Activated CD4-positive, alpha-beta T cell treated with anti-CD3 and anti-CD28 coated beads, Interleukin-2, amount 50 U/mL, for 4 hours (primary cell): ENCODE data around the gene ACVRL1.

ENCODE experiments used
- DNase-seq, 2 experiments: peaks; one replicate each; pipeline ENCODE4 v3.0.0-alpha.2; 2020

Gene ACVRL1

DNA sequence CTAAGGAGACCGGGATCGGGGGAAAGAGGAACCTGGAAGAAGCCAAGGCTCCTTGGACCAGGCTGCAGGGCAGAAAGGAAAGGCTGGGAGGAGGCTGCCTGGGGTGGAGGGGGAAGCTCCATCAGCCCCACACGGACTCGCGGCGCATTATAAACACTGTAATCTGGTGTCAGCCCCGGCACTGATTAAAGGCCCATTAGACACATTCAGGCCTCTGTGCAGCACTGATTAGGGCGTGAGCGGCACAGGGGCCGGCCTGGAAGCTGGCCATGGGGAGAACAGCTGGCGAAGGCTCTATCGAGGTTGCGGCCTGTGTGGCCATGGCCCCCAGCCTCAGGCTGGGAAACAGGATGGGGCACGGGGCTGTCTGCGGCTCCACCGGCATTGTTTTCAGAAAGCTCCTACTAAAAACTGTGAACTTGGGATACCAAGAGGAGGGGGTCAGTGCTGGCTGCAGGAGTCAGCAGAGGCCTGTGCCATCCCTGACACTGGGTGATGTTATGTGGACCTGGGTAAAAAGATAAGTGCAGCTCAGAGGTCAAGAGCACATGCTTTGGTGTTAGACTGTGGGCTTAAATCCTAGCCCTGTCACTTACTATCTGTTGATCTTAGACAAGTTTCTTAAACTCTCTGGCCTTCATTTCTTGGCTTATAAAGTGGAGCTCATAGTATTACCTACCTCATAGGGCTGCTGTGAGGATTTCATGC is 10.6 kb downstream of the ACVRL1 start:
- no peak for DNase-seq

DNA sequence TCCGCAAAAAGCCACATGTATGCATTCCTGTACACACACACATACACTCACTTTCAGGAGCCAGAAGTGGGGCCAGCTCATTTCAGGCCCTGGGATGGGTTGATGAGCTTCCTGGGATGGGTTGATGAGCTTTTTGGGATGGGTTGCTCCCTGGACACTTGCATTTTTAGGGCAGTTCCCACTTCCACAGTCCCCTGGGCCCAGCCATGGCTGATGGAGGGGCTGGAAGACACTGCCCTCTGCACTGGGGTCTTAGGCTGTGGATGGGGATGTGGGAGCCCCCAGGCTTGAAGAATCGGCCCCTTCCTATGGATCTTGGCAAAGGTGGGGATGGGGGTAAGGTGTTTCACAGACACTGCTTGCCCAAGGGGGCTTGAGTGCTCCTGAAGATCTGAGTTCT is 12.7 kb downstream of the ACVRL1 start:
- DNase-seq: no peak

DNA sequence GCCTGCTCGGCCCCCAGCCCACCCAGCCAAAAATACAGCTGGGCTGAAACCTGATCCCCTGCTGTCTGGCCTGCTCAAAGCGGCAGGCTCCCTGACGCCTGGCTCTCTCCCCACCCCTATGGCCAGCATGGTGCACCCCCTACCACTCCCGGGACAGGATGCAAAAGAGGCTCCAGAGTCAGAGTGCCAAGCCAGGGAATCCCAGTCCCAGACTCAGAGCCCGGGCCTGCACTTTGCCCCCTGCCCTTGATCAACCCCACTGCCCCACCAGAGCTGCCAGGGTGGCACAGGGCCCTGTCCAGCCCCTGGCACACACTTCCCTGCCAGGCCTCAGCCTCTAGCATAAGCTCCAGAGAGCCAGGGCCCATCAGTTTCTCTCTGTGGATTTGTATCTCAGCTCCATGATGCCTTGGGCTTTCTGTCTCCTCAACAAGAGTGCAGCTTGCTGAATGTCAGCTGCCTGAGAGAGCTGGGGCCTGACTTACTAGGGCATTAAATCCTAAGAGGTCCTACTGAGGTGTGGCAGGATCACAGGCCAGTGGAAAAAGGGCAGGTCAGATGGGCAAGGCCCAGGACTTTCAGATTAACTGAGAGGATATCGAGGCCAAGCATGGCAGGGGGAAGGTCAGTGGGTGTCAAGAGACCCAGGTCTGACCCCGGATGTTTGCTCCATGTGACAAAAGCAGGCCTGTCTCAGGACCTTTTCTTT is 13.9 kb downstream of the ACVRL1 start:
- DNase-seq: no peak

DNA sequence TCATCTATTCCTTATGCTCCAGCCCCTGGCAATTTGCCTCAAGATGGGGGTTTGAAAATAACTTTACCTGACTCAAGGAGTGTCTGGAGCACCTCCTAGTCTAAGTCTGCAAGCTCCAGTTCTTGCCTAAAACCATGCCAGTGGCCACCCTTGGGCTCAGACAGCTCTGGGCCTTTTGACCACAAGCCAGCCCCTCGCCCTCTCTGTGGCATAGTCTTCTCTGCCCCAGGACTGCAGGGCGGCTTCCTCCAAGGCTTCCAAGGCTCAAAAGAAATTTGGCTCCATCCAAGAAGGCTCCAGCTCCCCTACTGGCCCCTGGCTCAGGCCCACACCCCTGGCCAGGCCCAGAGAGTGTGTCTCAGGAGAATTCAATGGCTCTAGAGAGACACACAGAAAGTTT is 14.8 kb downstream of the ACVRL1 start:
- no peak for DNase-seq

DNA sequence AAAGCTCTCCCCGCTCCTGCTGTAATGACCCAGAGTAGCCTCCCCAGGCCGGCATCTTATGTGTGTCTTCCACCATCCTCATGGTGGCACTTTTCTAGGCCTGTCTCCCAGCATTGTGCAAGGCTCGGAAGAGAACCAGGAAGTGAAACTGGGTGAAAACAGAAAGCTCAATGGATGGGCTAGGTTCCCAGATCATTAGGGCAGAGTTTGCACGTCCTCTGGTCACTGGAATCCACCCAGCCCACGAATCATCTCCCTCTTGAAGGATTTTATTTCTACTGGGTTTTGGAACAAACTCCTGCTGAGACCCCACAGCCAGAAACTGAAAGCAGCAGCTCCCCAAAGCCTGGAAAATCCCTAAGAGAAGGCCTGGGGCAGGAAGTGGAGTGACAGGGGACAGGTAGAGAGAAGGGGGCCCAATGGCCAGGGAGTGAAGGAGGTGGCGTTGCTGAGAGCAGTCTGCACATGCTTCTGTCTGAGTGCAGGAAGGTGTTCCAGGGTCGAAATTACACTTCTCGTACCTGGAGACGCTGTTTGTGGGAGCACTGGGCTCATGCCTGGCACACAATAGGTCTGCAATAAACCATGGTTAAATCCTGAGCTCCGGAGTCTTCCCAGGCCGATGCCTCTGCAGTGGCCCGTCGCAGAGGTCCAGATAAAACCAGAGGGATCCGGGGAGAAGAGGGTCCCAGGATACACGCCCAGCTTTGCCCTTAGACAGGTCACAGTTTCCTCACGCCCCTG is 15.6 kb downstream of the ACVRL1 start:
- DNase-seq: no peak

DNA sequence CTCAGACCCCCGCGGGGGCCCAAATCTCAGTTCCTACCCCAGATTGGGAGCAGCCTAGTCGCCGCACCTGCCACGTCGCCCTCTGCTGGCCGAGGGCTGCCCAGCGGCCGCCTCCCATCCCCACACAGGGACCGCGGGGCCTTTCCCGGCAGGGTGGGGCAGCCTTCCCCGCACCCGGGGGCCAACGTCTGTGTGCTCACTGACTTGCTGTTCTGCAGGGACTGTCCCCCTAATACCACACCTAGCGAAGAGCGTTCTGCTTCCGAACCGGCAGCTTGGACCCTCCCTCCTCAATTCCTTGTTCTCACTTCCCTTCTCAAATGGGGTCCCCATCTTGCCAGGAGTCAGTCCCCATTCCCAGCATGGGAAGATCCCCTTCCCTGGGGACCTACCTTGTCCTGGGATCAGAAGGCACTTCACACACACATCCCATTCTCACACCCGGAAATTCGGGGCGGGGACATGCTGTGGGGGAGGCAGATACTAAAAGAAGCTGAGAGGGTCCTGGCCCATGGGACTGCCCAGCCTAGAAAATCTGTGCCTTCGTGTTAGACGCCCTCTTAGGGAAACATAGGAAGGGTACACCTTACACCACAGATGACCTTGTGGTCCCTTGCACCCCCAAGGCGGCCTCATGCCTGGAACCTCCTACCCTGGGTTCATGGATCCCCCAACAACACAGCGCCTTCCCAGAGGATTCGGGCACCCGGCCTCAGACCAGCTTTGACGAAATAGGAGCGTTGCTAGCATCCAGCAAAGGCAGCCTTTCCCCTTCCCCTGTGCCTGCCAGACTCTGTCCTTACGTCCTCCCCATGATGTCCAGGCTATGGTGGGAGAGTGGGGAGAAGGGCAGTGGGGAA is 16.4 kb downstream of the ACVRL1 start:
- DNase-seq: peak; percentile 51 to 52

DNA sequence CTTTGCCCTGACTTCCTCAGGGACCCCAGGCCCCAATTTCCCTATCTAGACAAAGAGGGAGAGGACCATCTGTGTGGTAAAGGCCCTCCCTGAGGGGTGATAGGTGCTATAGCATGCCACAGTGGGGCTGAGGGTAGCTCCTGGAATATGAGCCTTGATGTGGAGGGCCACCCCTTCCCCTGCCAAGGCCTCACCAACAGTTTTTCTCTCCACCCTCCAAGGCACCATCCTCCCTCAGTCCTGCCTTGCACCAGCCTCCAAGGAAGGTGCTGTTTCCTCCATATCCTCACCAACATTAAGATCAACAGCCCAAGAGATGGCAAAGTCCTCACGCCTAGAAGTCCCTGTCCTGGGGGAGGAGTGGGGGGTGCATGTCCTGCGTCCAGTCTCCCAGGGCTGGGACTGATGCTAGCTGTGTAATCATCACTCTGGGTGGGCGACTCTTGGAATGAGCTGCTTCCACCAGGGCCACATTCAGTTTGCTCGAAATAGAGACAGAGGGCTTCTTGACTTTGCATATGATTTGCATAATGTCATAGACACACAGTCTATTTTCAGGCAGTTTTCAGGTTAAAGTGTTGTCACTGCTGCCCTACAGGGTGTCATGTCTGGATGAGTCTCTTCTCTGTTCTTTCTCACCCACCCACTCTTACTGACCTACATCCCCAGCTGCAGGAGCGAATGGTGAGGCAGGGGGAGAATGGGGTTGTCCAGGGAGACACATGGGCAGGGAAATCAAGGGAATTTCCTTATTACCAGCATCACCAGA is 17.4 kb downstream of the ACVRL1 start:
- DNase-seq: no peak

DNA sequence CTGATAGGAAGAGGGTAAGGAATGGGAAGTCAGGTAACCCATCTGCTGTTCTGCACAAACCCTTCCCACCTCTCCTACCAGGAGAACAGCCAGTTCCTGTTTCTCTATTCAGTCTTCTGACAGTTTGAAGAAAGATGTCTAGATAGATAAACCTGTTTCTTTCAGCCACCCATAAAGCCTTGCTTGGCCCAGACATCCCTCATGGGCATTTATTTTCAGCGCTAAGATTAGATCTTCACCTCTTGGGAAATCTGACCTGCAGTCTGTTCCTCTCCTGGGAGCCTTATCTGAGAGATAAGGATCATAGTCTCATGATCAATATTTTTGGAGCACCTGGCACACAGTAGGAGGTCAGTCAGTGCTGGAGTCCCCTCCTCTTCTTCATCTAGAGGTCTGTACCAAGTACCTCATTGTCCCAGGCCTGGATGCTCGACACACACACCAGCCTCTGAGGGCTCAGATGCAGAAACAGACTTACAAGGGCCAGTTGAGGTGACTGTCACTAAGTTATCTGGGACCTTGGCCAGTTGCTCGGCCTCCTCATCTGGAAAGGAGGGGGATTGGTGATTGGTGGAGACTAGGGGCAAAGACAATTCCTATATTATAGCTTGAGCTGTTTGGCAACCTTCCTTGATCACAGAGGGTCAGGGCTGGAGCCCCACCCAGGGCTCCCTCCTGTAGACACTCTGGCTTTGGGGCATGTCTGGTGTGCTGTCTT is 18.2 kb downstream of the ACVRL1 start:
- DNase-seq: no peak

DNA sequence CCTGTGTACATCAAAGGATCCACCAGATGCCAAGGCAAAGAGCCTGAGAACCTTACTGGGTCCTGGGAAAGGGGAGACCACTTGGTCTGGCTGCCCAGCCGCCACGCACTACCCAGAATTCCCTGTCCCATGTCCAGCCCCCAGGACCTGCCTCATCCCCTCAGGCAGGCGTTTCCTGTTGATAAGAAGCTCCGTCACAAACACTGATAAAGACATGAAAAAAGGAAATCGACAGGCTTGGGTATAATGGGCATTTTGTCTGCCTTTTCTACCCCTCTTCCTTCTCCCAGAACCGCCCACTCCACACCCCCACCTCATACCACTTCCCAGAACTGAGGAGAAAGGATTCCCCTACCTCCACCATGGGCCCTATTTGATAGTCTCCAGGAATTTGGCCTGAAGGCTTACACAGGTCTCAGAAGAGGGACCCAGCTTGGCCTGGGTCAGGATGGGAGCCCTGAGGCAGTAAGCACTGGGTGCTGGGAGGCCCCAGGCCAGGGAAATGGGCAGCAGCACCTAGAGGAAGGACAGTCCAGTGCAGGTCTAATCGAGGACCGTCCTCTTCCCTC is 18.8 kb downstream of the ACVRL1 start:
- DNase-seq: no peak

DNA sequence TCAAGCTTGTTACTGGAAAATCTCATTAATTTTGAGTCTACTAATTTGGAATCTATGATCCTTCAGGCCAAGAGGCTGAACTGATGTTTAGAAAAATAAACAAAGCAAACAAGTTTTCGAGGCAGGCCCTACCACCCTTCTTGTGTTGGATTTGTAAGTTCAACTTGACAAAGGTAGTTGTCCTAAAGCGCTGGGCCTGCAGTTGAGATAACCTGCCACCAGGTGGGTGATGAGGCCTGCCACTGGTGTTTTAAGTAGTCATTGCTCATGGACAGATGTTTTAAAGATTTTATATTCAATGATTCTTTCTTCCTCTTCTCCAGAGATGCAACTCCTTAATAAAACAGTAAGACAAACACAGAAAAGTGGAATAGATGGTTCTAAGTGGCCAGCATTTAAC is 19.4 kb downstream of the ACVRL1 start:
- DNase-seq: peak; percentile 45 to 48

DNA sequence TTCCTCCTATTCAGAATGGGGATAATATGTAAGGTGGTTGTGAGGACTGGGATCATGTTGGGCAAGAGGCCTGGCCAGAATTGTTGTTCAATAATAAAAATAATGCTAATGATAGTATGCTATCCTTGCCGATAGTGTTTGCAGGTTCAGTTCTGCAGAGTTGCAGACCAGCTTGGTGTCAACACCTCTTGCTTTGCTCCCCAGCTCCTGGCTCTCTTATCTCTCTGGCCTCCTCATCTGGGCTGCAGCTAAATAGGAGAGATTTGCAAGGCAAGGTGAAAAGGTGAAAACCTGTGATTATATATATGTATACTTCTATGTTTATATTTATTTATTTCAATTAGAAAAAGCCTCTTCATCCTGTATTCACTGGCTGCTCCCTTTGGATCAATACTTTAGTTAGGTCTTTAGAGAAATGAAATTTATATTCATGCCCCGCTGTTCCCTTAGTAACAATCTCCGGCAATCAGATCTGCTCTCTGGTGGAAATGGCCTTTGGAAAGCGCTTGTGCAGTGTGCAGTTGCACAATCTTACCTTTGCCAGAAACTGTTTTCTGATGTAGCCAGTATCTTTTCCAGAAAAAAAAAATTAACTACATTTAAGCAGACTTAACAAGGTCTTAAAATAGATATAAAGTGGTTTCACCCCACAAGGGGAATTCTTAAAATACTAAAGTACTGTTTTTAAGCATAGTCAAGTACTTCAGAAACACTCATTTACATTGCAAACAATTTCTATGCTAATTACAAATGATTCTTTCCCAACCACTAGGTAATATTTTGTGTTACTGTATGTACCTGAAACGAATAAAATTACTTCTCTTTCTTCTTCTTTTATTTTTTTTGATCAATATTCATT is 25.1 kb downstream of the ACVRL1 start:
- no peak for DNase-seq

DNA sequence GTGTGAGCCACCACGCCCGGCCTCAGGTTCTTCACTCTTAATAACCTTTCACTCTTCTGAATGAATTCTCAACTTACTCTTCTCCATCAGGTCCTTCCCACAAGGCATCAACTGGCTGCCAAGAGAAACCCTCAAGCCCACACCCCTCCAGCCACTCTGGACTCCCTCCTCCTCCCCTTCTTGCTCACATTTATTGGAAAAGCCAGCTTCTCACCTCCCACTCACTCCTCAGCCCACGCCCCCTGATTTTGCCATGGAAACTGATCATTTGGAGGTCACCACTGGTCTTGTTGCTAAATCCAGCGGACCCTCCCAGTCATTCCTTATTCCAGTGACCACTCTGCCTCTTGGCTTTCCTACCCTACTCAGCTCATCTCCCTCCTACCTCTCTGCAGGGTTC is 26.8 kb downstream of the ACVRL1 start:
- no peak for DNase-seq

DNA sequence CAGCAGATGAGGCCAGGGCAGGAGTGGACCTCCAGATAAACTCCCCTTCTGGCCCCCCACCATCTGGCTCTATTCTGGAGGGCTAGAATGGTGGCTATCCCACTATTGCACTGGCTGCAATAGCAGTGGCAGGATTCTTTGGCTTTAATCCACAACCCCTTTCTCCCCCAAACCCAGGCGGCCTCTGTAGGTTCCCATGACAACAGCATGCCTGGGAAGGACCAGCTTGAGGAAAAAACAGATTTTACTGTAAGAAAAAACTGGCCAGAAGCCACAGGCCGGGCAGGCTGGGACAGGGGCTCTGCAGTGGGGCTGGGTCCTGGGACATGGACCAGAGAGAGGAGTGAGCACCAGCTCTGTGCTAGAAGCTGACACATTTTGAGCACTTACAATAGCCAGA is 30.6 kb downstream of the ACVRL1 start:
- no peak for DNase-seq

DNA sequence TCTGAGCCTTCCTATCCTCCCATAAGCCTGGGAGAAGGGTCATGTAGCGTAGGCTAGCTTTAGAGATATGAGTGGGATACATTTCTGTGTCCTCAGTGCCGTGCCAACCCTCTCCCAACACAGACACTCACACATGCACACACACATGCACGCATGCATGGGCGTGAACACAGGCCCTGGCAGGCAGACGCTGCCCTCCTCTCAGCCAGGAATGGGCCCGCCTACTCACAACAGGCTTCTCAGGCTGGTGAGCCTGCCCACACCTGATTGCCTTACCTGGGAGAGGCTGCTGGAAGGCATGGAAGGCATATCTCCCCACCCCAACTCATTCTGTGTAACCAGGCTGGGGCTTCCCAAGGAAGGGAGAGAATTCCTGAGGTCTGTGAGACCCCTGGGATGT is 31.4 kb downstream of the ACVRL1 start:
- no peak for DNase-seq

DNA sequence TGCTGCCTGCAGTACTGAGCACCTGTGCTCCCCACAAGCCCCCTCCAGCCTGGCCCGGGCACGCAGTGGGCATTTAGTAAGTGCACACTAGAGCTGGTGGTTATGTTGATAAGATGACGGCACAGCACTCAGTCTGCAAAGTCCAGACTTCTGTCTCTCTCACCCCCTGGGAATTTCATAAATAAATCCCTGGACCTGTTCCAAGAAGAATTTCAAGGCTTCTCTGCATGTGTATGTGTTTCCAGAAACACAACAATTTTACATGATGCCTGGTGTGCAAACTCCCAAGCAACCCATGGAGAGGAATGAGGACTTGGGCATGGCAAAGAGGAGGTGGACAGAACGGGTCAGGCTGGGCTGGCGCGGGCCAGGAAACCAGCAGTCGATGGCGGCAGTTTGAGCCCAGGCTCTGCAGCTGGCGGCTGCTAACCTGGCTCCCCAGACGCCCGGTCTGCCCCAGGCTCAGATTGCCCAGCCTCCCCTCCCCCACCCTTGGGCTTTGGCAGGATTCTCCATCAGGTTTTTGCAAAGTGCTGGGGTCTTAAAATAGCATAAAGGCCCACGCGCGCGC is 33.8 kb downstream of the ACVRL1 start:
- no peak for DNase-seq

DNA sequence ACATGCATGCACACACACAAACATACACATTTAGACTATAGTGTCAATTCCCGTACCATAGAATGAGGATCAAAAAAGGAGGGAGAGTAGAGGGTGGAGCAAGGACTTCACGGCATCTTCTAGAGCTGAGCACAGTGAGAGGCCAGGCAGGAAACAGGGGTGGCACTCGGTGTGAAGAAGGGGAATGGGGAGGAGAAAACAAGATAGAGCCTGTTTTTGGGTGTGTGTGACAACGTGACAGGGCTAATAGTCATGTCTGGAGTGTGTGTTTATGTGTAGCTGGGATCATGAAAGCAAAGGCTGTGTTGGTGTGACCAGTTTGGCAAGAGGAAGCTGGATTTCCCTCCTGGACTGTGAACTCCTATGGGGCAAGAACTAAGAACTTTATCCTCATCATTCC is 34.3 kb downstream of the ACVRL1 start:
- DNase-seq: no peak

DNA sequence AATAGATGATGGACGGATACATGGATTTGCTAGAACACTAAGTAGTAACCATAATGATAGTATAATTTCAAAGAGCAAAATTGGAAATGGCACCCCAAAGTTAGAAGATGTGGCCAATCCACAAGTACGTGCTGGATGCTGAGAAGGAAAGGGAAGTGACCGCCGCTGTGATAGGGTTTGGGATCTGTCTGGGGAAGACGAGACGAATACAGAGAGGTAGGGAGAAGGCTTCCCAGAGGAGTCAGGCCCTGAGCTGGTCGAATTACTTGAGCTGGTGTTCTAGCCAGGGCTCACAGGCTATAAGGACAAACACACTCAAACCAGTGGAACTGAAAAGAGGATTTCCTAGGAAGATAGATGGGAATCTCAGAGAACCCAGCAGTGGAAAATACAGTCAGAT is 34.8 kb downstream of the ACVRL1 start:
- no peak for DNase-seq

DNA sequence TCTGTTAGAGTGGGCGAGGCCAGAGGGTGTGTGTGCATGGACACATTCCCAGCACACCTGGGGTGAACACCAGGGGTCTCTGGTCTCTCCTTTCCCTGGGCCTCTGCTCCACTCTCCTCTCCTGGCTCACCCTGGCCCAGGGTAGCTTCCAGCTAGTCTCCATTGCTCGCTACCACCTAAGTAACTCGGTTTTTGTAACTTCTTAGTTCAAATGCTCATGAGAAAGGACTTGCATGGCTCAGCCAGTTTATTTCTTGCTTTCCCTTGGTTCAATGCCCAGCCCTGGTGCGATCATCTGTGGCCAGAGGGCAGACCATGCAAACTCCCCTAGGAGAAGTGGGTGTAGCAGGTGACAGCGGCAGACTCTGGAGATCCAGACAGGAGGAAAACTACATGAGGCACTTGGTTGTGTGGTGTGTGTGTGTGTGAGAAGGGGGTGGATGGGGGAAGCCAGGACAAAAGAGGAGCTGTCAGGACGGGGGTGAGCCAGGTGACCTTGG is 35.2 kb downstream of the ACVRL1 start:
- DNase-seq: no peak

DNA sequence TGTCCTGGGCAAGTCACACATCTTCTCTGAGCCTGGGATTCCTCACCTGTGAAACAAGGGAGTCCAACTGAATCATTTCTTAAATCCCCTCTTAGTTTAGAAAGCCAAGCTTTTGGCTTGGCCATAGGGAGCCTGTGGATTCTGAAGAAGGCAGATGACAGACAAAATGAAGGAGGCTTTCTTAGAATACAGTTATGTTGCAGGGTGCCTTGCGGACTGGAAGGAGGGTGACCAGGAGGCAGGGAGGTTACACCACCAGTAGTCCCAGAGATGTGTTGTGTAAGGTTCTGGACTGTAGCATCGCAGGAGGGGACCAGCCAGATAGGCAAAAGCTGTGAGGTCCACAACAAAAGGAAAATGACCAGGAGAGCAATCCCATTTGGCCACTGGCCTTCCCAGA is 36.0 kb downstream of the ACVRL1 start:
- no peak for DNase-seq
